Measurements from ENCODE around the gene GNA14.

GRCh38 chr9:77472646-77473045 is 175.5 kb downstream of the GNA14 start:
- TF ChIP-seq, protein P1, sequence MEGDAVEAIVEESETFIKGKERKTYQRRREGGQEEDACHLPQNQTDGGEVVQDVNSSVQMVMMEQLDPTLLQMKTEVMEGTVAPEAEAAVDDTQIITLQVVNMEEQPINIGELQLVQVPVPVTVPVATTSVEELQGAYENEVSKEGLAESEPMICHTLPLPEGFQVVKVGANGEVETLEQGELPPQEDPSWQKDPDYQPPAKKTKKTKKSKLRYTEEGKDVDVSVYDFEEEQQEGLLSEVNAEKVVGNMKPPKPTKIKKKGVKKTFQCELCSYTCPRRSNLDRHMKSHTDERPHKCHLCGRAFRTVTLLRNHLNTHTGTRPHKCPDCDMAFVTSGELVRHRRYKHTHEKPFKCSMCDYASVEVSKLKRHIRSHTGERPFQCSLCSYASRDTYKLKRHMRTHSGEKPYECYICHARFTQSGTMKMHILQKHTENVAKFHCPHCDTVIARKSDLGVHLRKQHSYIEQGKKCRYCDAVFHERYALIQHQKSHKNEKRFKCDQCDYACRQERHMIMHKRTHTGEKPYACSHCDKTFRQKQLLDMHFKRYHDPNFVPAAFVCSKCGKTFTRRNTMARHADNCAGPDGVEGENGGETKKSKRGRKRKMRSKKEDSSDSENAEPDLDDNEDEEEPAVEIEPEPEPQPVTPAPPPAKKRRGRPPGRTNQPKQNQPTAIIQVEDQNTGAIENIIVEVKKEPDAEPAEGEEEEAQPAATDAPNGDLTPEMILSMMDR (conservative IDR thresholded peaks at IDR 0.05 in 1 of 2, IDR thresholded peaks at IDR 0.05 in 1 of 2; ENCODE audit: extremely low read depth in 1 of 2, insufficient read depth in 1 of 2, low read depth in 1 of 2, low read length in 2 of 2): no peak
- TF ChIP-seq EZH2 (IDR thresholded peaks at IDR 0.05; ENCODE audit: borderline replicate concordance, low read length): no peak
